ENCODE measurements around the gene APIP.
A peak's percentile ranks its signal among the peaks of the same experiment; 100 is the strongest.

The APIP gene

DNA sequence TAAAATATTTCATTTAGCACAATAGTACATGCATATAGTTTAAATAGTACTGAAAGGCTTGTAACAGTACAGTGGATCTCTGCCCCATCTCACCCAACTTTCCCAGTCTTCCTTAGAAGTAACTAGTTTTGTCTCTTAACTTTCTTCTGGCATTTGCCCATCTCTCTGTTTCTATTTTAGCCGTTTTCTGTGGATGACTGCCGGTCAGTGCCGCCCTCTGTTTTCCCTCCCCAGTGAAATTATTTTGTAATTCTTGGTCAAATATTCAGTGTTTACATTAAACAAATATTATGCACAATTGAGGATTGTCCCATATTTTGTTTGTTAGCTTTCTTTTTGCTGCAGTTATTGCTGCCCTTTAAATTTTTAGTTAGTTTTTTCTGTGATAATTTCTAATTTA, 8.5 kb upstream of the APIP start:
- Histone ChIP-seq H3K4me1 (ENCODE audit: low read length) (0 out of 2 replicates have a peak, but pooled peaks cover 3% of the 10 kb centered on the region), H3K79me2 (ENCODE audit: low read length) (peaks cover 91% of the 10 kb centered on the region), H3K27ac (ENCODE audit: low read length) (no peak overlapping the region), H3K27me3 (replicated peaks; ENCODE audit: insufficient read depth, low read length) (no peaks in the 10 kb centered on the region), H3F3A (ENCODE audit: insufficient read depth, low read length) (no peaks in the 10 kb centered on the region), H3K9ac (ENCODE audit: low read length) (no peak overlapping the region), H3K36me3 (replicated peaks; ENCODE audit: insufficient read depth, low read length) (no peaks in the 10 kb centered on the region), H3K9me3 (replicated peaks; ENCODE audit: insufficient read depth, low read length) (no peaks in the 10 kb centered on the region), H2AFZ (ENCODE audit: low read length) (no peak overlapping the region), H4K20me1 (ENCODE audit: insufficient read depth, low read length) (0 out of 2 replicates have a peak, but pooled peaks cover 3% of the 10 kb centered on the region), H3K4me3 (ENCODE audit: low read length) (no peak overlapping the region), H3K4me2 (ENCODE audit: low read depth, low read length) (no peak overlapping the region), H3K9me2 (replicated peaks; ENCODE audit: insufficient read depth, low read length) (no peaks in the 10 kb centered on the region)
- no peak for DNase-seq
- TF ChIP-seq EZH2 (optimal IDR thresholded peaks at IDR 0.05; ENCODE audit: low read depth, low read length) (no peak), CTCF (IDR thresholded peaks at IDR 0.05; ENCODE audit: low read length) (no peak), EZH2phosphoT487 (IDR thresholded peaks at IDR 0.05; ENCODE audit: low read length) (no peak)

DNA sequence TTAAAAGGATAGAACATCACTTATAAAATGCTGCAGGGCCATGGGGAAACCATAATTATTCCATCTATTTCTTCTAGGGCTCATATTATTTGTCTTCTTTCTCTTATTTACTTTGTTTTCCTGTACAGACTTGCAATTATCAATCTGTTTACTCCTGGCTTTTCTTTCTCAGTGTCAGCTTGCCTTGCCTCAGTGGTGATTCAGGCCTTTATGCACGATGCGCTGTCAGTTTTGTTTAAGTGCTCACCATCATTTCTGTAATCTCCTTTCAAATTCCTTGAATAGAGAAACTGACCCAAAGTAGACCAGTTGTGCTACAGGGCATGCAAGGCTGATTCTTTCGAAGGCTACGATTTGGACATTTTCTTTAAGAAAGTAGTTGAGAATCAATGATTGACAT, 5.0 kb upstream of the APIP start:
- H2AFZ ChIP-seq (ENCODE audit: low read length) = no peak overlapping the region
- no peaks in the 10 kb centered on the region for H3K9me2 ChIP-seq (replicated peaks; ENCODE audit: insufficient read depth, low read length)
- peaks cover 85% of the 10 kb centered on the region for H3K79me2 ChIP-seq (ENCODE audit: low read length)
- H3K27ac ChIP-seq (ENCODE audit: low read length) = no peak overlapping the region
- H3K4me2 ChIP-seq (ENCODE audit: low read depth, low read length) = no peak overlapping the region
- H4K20me1 ChIP-seq (ENCODE audit: insufficient read depth, low read length) = no peaks in the 10 kb centered on the region
- H3K27me3 ChIP-seq (replicated peaks; ENCODE audit: insufficient read depth, low read length) = no peaks in the 10 kb centered on the region
- TF ChIP-seq EZH2phosphoT487 (IDR thresholded peaks at IDR 0.05; ENCODE audit: low read length) = no peak
- TF ChIP-seq CTCF (IDR thresholded peaks at IDR 0.05; ENCODE audit: low read length) = no peak
- TF ChIP-seq EZH2 (optimal IDR thresholded peaks at IDR 0.05; ENCODE audit: low read depth, low read length) = no peak
- H3F3A ChIP-seq (ENCODE audit: insufficient read depth, low read length) = no peaks in the 10 kb centered on the region
- H3K4me3 ChIP-seq (ENCODE audit: low read length) = no peak overlapping the region
- peaks cover 11% of the 10 kb centered on the region; the same call in 1 of the 2 replicates for H3K4me1 ChIP-seq (ENCODE audit: low read length)
- H3K9me3 ChIP-seq (replicated peaks; ENCODE audit: insufficient read depth, low read length) = no peaks in the 10 kb centered on the region
- no peaks in the 10 kb centered on the region for H3K36me3 ChIP-seq (replicated peaks; ENCODE audit: insufficient read depth, low read length)
- DNase-seq = no peak
- H3K9ac ChIP-seq (ENCODE audit: low read length) = no peak overlapping the region

DNA sequence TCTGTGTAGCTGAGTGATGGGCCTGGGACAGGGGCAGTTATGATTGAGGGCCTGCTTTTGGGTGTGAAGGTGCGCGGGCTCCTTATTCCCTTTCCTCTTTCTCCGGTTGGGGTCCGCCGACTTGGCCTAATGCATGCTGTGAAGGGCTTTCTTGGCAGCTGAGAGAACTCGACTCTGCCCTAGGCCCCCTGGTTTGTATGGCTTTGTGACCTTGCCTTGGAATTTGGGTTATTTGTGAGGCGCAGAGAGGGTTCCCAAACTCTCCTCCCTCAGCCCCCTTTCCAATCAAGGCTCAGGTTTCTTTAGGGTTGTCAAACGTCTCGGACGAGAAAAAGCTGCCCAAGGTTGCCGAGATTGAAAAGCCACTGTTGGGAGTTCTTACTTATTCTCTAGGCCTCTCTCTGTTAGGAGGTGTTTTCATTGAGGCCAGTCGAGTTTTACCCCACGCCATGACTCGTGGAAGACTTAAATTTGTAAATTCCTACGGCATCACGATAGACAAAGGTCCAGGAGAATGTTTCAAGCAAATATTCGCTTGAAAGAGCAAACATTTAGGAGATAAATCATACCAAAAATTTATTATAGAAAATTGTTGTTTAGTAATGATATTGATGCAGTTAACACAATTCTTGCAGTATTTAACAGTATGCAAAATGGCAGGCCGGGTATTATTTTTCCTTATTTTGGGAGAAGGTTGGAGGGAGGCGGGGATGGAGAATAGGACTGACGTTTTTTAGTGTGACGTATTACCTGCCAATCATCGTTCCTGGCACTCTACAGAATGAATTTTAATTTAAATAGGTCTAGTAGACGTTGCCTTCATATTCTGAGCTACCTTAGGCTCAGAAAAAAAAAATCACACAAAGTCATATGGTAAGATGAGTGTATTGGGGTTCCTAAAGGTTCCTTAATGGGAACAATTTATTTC, 928 bp upstream of the APIP start:
- Histone ChIP-seq H3F3A (ENCODE audit: insufficient read depth, low read length) (peaks cover 4% of the 10 kb centered on the region; the same call in 1 of the 2 replicates), H3K79me2 (ENCODE audit: low read length) (peaks cover 74% of the 10 kb centered on the region)

More for the DNA sequence above, 928 bp upstream of the APIP start:
- Histone ChIP-seq H3K4me1 (ENCODE audit: low read length) (peaks cover 11% of the 10 kb centered on the region), H2AFZ (ENCODE audit: low read length) (peak overlapping the region; percentile 79), H3K27ac (ENCODE audit: low read length) (peak overlapping the region; percentile 80; the same call in 1 of the 2 replicates), H3K9me3 (replicated peaks; ENCODE audit: insufficient read depth, low read length) (no peaks in the 10 kb centered on the region), H3K9me2 (replicated peaks; ENCODE audit: insufficient read depth, low read length) (no peaks in the 10 kb centered on the region), H3K4me3 (ENCODE audit: low read length) (peak overlapping the region; percentile 80), H3K9ac (ENCODE audit: low read length) (peak overlapping the region; percentile 88), H3K4me2 (ENCODE audit: low read depth, low read length) (peak overlapping the region; percentile 80), H3K27me3 (replicated peaks; ENCODE audit: insufficient read depth, low read length) (no peaks in the 10 kb centered on the region), H3K36me3 (replicated peaks; ENCODE audit: insufficient read depth, low read length) (no peaks in the 10 kb centered on the region), H4K20me1 (ENCODE audit: insufficient read depth, low read length) (no peaks in the 10 kb centered on the region)
- TF ChIP-seq CTCF (IDR thresholded peaks at IDR 0.05; ENCODE audit: low read length) = no peak
- TF ChIP-seq EZH2 (optimal IDR thresholded peaks at IDR 0.05; ENCODE audit: low read depth, low read length) = no peak
- no peak for TF ChIP-seq EZH2phosphoT487 (IDR thresholded peaks at IDR 0.05; ENCODE audit: low read length)
- no peak for DNase-seq
